WTC11 (cell line): Measurements from ENCODE around the gene RPL29. TPM values are rescaled to one million over a fixed set of nuclear protein-coding genes. Genes with fewer than 3 reads are reported as not detected.
A peak's percentile ranks its signal among the peaks of the same experiment; 100 is the strongest.

Experiments used
- ATAC-seq: fragments of 200-7000 bp; cut with Tn5 transposase; 2 replicates; pipeline ENCODE4 v1.10.0; 2021; ENCODE audit warnings: mild to moderate bottlenecking, moderate library complexity
- CTCF ChIA-PET: fragments of 300-600 bp; sonication (Branson Sonifier 250); formaldehyde crosslinking; loops from one replicate; lab custom pipeline; 2021; ENCODE audit warnings: antibody characterized with exemption; lab: Charles Lee
- POLR2A ChIA-PET: fragments of 350-600 bp; sonication (Branson Sonifier 250); formaldehyde crosslinking; loops from one replicate; lab custom pipeline; 2021; ENCODE audit warnings: antibody characterized with exemption; lab: Charles Lee
- DNase-seq: peaks from one replicate; pipeline ENCODE4 v3.0.0; 2021; ENCODE audit warnings: low spot score
- H3K27ac Mint-ChIP-seq: 2 replicates; pipeline ENCODE4 v1.8.0; 2021; ENCODE audit warnings: mixed read lengths
- H3K27me3 Mint-ChIP-seq: 2 replicates; pipeline ENCODE4 v1.8.0; 2021; ENCODE audit warnings: low read depth, mild to moderate bottlenecking, moderate library complexity, mixed read lengths
- H3K36me3 Mint-ChIP-seq: 2 replicates; pipeline ENCODE4 v1.8.0; 2021; ENCODE audit warnings: mixed read lengths
- H3K4me1 Mint-ChIP-seq: 2 replicates; pipeline ENCODE4 v1.8.0; 2022; ENCODE audit warnings: mixed read lengths
- H3K4me3 Mint-ChIP-seq: 2 replicates; pipeline ENCODE4 v1.8.0; 2021; ENCODE audit warnings: mild to moderate bottlenecking, moderate library complexity, mixed read lengths
- H3K9me3 Mint-ChIP-seq: 2 replicates; pipeline ENCODE4 v1.8.0; 2021; ENCODE audit warnings: mixed read lengths
- ATF1 ChIP-seq: sonication (generic); formaldehyde crosslinking; IDR thresholded peaks from 2 replicates; pipeline ENCODE4 v1.8.1; 2023; ENCODE audit warnings: mild to moderate bottlenecking, moderate library complexity, missing genetic modification reagents
- CDX4 ChIP-seq: fragments of 250-450 bp; sonication (Bioruptor Pico); IDR thresholded peaks from 2 replicates; pipeline ENCODE4 v1.9.0; 2021; ENCODE audit warnings: moderate library complexity, mild to moderate bottlenecking, inconsistent platforms, borderline replicate concordance
- CTCF ChIP-seq: fragments of 200-600 bp; IDR thresholded peaks from 2 replicates; pipeline ENCODE4 v1.8.0; 2022; ENCODE audit warnings: antibody characterized with exemption
- EMX1 ChIP-seq: fragments of 250-450 bp; sonication (Bioruptor Pico); IDR thresholded peaks from 2 replicates; pipeline ENCODE4 v1.8.0; 2021; ENCODE audit warnings: mild to moderate bottlenecking
- FOXJ3 ChIP-seq: sonication (generic); formaldehyde crosslinking; IDR thresholded peaks from 2 replicates; pipeline ENCODE4 v1.9.0; 2021; ENCODE audit warnings: missing genetic modification reagents, mild to moderate bottlenecking, borderline replicate concordance
- HMGA2 ChIP-seq: fragments of 250-450 bp; sonication (Bioruptor Pico); IDR thresholded peaks from 2 replicates; pipeline ENCODE4 v1.4.0; 2021; ENCODE audit warnings: mild to moderate bottlenecking, moderate library complexity
- KAT7 ChIP-seq: sonication (generic); formaldehyde crosslinking; IDR thresholded peaks from 2 replicates; pipeline ENCODE4 v1.8.1; 2023; ENCODE audit warnings: missing genetic modification reagents, mild to moderate bottlenecking, borderline replicate concordance
- MYBL2 ChIP-seq: sonication (generic); formaldehyde crosslinking; IDR thresholded peaks from 2 replicates; pipeline ENCODE4 v1.8.1; 2023; ENCODE audit warnings: mild to moderate bottlenecking, moderate library complexity, missing genetic modification reagents
- NFATC4 ChIP-seq: fragments of 250-450 bp; sonication (Bioruptor Pico); IDR thresholded peaks from 2 replicates; pipeline ENCODE4 v1.9.0; 2021; ENCODE audit warnings: mild to moderate bottlenecking
- PRDM15 ChIP-seq: sonication (generic); formaldehyde crosslinking; IDR thresholded peaks from 2 replicates; pipeline ENCODE4 v1.8.0; 2022; ENCODE audit warnings: missing genetic modification reagents
- RELA ChIP-seq: sonication (generic); formaldehyde crosslinking; IDR thresholded peaks from 2 replicates; pipeline ENCODE4 v1.8.1; 2022; ENCODE audit warnings: missing genetic modification reagents, mild to moderate bottlenecking, borderline replicate concordance
- SMAD4 ChIP-seq: sonication (generic); formaldehyde crosslinking; IDR thresholded peaks from 2 replicates; pipeline ENCODE4 v1.8.0; 2022; ENCODE audit warnings: mild to moderate bottlenecking, missing genetic modification reagents
- ZNF138 ChIP-seq: sonication (generic); formaldehyde crosslinking; conservative IDR thresholded peaks from 2 replicates; pipeline ENCODE4 v1.8.1; 2022; ENCODE audit warnings: mild to moderate bottlenecking, moderate library complexity, missing genetic modification reagents
- total RNA-seq: library from RNA; stranded (reverse); gene quantifications from 3 replicates; pipeline ENCODE4 v1.2.3, GENCODE V29; 2021
- TF ChIP-seq, protein P1 (sequence below): sonication (generic); formaldehyde crosslinking; IDR thresholded peaks from 2 replicates; pipeline ENCODE4 v1.8.0; 2022; ENCODE audit warnings: mild to moderate bottlenecking, missing genetic modification reagents
- TF ChIP-seq, protein P2 (sequence below): sonication (generic); formaldehyde crosslinking; IDR thresholded peaks from 2 replicates; pipeline ENCODE4 v1.8.0; 2023; ENCODE audit warnings: missing genetic modification reagents
- TF ChIP-seq, protein P3 (sequence below): fragments of 250-450 bp; sonication (Bioruptor Pico); IDR thresholded peaks from 2 replicates; pipeline ENCODE4 v1.9.0; 2021; ENCODE audit warnings: mild to moderate bottlenecking, borderline replicate concordance

Gene RPL29
- total RNA-seq, 1 experiment from 2014 or later, result 1,343 TPM

DNA sequence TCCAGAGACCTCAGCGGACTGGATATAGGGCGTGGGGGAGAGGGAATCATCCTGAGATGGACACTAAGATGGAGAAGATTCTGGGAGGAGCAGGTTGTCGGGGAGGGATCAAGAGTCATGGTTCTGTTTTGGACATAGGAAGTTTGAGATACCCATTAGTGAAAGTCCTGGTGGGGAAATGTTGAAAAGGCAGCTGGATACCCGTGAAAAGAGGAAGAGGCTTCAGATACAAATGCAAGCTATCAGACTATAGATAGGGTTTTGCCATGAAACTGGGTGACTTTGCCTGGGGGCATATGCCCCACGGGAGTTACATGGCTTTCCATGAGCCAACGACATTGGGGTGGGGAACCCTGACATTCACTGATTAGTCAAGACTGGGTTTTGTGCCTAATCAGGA is 41.6 kb downstream of the RPL29 start:
- DNase-seq (no peak), ATAC-seq (no peak)
- no peaks in the 10 kb centered on the region for H3K36me3 Mint-ChIP-seq
- peaks cover 63% of the 10 kb centered on the region for H3K27me3 Mint-ChIP-seq
- H3K9me3 Mint-ChIP-seq, result no peaks in the 10 kb centered on the region
- POLR2A ChIA-PET, result interaction anchor here (0.7 to 1.0 kb wide), 2 partner anchors 12 to 15 kb away, joined by 3 to 6 read pairs; partner anchors contain the start of genes PARP3 and RRP9
- H3K4me3 Mint-ChIP-seq, result no peak overlapping the region
- no peak overlapping the region for H3K27ac Mint-ChIP-seq
- TF ChIP-seq, protein P1, sequence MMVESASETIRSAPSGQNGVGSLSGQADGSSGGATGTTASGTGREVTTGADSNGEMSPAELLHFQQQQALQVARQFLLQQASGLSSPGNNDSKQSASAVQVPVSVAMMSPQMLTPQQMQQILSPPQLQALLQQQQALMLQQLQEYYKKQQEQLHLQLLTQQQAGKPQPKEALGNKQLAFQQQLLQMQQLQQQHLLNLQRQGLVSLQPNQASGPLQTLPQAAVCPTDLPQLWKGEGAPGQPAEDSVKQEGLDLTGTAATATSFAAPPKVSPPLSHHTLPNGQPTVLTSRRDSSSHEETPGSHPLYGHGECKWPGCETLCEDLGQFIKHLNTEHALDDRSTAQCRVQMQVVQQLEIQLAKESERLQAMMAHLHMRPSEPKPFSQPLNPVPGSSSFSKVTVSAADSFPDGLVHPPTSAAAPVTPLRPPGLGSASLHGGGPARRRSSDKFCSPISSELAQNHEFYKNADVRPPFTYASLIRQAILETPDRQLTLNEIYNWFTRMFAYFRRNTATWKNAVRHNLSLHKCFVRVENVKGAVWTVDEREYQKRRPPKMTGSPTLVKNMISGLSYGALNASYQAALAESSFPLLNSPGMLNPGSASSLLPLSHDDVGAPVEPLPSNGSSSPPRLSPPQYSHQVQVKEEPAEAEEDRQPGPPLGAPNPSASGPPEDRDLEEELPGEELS (CRISPR knock-in tag), result no peak
- TF ChIP-seq CTCF, result peak; percentile 17; the same call in 1 of the 2 replicates
- TF ChIP-seq PRDM15 (CRISPR knock-in tag), result no peak
- TF ChIP-seq, all 79 proteins: peak for 1
- H3K4me1 Mint-ChIP-seq, result peaks cover 3% of the 10 kb centered on the region; the same call in 1 of the 2 replicates
- CTCF ChIA-PET, result interaction anchor here (0.7 to 2.7 kb wide), 6 partner anchors 9 to 285 kb away, joined by 3 to 8 read pairs (median 4); partner anchors contain the start of genes ABHD14A, ABHD14B and RRP9

DNA sequence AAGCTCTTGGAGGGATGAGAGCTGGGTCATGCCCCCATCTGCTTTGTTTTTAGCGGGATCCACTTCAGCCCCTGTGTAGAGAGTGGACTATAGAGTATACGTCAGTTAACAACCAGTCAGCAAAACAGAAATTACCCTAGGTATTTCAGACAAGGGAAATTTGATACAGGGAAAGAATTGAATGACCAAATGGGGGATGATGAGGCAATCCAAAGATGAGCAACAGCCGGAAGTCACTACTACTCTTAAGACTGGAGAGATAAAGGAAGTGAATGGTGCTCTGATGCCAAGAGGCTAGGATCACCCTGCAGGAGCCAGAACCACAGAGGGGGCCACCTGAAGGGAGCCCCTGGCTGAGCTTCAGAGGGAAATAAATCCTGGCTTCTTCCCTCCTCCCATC is 42.2 kb downstream of the RPL29 start:
- ChIA-PET POLR2A (interaction anchor here (1.0 kb wide), 1 partner anchor 12 kb away, joined by 3 read pairs; the partner anchor contains the start of genes PARP3 and RRP9), CTCF (interaction anchor here (1.1 to 2.7 kb wide), 4 partner anchors 8 to 22 kb away, joined by 3 to 8 read pairs (median 6); partner anchors contain the start of genes ABHD14A, ABHD14B and RRP9)
- TF ChIP-seq ATF1 (CRISPR knock-in tag) (no peak), EMX1 (CRISPR knock-in tag) (no peak), SMAD4 (CRISPR knock-in tag) (no peak), KAT7 (CRISPR knock-in tag) (no peak), ZNF138 (CRISPR knock-in tag) (no peak), MYBL2 (no peak), CDX4 (CRISPR knock-in tag) (no peak), RELA (CRISPR knock-in tag) (no peak), FOXJ3 (CRISPR knock-in tag) (no peak), HMGA2 (CRISPR knock-in tag) (no peak), NFATC4 (CRISPR knock-in tag) (no peak)
- TF ChIP-seq, protein P2, sequence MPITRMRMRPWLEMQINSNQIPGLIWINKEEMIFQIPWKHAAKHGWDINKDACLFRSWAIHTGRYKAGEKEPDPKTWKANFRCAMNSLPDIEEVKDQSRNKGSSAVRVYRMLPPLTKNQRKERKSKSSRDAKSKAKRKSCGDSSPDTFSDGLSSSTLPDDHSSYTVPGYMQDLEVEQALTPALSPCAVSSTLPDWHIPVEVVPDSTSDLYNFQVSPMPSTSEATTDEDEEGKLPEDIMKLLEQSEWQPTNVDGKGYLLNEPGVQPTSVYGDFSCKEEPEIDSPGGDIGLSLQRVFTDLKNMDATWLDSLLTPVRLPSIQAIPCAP (CRISPR knock-in tag), result no peak
- TF ChIP-seq, protein P3, sequence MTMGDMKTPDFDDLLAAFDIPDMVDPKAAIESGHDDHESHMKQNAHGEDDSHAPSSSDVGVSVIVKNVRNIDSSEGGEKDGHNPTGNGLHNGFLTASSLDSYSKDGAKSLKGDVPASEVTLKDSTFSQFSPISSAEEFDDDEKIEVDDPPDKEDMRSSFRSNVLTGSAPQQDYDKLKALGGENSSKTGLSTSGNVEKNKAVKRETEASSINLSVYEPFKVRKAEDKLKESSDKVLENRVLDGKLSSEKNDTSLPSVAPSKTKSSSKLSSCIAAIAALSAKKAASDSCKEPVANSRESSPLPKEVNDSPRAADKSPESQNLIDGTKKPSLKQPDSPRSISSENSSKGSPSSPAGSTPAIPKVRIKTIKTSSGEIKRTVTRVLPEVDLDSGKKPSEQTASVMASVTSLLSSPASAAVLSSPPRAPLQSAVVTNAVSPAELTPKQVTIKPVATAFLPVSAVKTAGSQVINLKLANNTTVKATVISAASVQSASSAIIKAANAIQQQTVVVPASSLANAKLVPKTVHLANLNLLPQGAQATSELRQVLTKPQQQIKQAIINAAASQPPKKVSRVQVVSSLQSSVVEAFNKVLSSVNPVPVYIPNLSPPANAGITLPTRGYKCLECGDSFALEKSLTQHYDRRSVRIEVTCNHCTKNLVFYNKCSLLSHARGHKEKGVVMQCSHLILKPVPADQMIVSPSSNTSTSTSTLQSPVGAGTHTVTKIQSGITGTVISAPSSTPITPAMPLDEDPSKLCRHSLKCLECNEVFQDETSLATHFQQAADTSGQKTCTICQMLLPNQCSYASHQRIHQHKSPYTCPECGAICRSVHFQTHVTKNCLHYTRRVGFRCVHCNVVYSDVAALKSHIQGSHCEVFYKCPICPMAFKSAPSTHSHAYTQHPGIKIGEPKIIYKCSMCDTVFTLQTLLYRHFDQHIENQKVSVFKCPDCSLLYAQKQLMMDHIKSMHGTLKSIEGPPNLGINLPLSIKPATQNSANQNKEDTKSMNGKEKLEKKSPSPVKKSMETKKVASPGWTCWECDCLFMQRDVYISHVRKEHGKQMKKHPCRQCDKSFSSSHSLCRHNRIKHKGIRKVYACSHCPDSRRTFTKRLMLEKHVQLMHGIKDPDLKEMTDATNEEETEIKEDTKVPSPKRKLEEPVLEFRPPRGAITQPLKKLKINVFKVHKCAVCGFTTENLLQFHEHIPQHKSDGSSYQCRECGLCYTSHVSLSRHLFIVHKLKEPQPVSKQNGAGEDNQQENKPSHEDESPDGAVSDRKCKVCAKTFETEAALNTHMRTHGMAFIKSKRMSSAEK (CRISPR knock-in tag), result no peak
- H3K27me3 Mint-ChIP-seq, result peaks cover 65% of the 10 kb centered on the region
- no peak overlapping the region for H3K27ac Mint-ChIP-seq
- no peaks in the 10 kb centered on the region for H3K36me3 Mint-ChIP-seq
- no peak overlapping the region for H3K4me3 Mint-ChIP-seq
- no peak for ATAC-seq
- H3K4me1 Mint-ChIP-seq, result peaks cover 3% of the 10 kb centered on the region; the same call in 1 of the 2 replicates
- H3K9me3 Mint-ChIP-seq, result no peaks in the 10 kb centered on the region
- DNase-seq, result no peak
